NCI-H1930 (cell line): ENCODE measurements around the gene PDPK1.
"Not testable (repeated sequence)": the region's sequence is repeated elsewhere in the genome, so short reads cannot be mapped to it uniquely, and the experiment has no call there.

Experiments used
- DNase-seq, 2 experiments: peaks; one replicate each; lab custom pipeline; 2025; lab: John Stamatoyannopoulos, UW

PDPK1 gene

DNA sequence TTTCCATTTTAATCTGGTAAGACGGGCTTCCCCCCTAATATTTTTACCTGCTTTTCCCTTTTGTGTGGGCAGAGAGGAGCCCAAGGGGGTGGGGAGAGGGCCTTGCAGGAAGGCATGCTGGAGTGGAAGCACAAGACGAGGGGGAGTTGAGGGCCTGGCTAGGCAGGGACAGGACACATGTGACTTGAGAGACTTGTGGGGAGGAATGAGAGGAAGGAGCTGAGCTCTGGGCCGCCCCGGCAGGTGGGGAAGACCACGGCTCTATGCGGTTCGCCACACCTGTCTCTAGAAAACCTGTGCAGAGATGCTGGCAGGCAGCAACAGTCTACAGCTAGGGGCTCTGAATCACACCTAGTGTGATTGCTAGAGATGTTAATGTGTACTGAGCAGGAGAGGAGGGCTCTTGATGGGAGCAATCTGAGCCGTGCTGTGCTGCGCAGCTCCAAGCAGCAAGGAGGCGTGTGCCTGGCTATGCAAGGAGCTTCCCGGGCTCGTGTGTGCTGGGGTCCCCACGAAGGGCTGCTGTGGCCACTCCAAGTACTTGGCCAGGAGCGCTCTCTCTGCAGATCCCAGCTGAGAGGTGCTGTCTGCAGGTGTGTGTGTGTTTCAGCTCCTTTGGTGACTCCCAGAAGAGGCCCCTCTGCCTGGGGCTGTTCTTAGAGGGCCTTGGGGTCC lies 50.2 kb downstream of the PDPK1 start:
- no peak for DNase-seq

DNA sequence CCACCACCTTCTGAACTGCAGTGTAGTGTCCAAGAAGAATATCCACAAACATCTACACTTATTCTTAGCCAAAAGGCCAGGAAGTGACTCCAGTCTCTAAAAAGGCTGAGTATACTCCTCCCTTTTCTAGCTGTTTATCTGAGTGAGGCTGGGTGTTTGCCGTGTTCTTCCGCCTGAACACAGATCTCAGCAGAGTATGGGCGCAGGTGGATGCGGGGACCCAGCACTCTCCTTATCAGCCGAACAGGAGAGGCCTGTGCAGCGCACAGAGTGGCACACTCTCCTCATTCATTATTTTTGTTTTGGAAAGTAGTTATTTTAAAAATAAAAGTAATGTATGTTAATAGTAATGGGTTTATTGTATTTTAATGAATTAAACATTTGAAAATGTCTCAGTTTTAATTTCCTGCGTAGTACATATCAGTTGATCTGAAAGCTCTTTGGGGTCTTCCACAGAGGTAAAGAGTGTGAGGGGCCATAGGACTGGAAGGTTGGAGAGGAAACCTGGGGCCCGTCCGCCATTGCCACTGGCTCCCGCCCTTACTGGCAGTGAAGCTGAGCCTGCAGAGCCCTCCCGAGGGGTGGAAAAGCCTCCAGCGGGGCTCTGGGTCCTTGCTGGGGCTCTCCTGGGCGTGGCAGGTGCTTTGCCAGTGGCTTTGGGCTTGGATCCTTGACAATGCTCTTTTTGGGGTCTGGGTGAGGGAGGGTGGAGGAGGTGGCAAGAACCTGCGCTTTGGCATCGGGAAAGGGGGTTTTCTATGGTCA lies 53.8 kb downstream of the PDPK1 start:
- no peak for DNase-seq

DNA sequence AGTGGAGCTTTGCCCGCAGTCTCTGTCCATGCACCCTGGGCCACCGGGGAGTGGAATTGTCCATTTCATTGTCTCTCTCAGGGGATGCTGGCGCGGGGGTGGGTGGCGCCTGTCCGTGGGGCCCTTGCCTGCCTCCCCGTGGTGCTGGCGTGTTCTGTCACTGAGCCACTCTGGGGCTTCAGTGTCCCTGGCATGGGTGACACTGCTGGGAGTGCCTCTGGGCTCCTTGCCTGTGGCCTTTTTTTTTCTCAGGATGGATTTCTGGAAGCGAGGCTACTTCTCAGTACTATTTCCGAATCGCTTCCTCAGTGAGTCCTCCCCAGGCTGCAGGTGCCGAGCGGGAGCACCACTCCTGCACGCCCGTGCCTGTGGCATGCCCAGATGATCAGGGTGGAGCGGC lies 55.0 kb downstream of the PDPK1 start:
- DNase-seq, result no peak

DNA sequence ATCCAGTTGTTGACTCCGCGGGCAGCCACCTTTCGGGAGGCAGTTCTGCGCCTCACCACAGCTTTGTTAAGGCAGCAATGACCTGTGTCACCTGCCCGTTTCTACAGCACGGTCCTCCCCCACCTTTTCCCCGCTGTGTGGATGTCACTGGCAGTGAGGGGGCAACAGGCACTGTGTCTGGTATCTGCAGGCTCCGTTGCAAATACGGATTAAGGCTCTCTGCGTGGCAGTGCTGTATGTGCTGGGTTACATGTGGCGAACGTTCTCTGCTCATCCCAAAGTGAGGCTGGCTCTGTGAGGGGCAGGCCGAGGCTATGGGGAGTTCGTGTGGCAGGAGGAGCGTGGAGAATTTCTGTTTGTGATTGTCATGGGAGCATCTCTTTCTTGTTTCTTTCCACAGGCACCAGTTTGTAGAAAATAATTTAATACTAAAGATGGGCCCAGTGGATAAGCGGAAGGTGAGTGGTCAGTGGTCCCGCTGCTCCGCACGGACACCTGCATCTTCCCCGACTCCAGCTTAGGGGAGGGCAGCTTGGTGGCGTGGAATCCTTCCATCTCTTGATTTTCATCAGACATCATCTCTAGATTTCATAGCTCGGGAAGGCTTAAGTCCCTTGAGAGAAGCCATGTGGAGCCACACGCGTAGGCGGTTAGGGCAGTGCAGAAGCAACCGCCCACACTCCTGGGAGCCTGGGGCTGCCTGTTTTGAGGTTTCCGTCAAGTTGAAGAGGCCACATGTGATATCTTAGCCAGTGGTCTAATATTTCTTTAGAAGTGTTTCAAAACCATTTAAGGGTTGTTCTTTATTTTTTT lies 57.8 kb downstream of the PDPK1 start:
- no peak for DNase-seq

DNA sequence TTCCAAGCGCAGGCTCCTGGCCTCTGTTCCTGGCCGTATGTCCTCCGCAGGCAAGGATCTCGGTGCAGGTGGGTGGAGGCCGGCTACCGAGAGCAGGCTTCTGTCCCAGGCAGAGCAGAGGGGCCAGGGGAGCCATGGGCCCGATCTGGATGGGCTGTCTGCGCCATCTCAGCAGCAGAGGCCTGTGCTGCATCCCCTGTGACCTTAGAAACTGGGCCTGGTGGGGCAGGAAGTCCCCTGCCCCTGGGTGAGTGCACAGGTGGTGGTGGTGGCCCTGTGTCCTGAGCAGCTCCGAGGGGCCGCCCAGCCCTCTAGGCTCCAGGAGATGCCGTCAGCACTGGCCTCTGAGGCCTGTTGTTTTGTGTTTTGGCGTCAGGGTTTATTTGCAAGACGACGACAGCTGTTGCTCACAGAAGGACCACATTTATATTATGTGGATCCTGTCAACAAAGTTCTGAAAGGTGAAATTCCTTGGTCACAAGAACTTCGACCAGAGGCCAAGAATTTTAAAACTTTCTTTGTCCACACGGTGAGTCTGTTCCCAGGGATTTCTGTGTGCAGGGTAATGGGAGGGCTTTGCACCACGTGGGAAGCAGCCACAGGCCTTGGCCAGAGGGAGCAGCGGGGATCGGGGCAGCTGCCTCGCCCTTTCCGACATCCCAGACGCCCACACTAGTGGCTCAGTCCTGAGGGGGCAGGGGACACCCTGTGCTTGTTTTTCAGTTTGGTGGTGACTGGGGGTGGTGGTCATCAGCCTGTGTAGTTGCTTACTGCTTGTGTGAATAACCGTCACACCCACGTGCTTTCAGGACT lies 59.1 kb downstream of the PDPK1 start:
- DNase-seq, result no peak

DNA sequence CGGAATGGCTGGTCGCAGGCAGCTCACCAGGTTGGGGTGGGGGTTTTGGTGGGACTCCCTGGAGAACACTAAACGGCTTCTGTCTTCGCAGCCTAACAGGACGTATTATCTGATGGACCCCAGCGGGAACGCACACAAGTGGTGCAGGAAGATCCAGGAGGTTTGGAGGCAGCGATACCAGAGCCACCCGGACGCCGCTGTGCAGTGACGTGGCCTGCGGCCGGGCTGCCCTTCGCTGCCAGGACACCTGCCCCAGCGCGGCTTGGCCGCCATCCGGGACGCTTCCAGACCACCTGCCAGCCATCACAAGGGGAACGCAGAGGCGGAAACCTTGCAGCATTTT lies 59.7 kb downstream of the PDPK1 start:
- no peak for DNase-seq

DNA sequence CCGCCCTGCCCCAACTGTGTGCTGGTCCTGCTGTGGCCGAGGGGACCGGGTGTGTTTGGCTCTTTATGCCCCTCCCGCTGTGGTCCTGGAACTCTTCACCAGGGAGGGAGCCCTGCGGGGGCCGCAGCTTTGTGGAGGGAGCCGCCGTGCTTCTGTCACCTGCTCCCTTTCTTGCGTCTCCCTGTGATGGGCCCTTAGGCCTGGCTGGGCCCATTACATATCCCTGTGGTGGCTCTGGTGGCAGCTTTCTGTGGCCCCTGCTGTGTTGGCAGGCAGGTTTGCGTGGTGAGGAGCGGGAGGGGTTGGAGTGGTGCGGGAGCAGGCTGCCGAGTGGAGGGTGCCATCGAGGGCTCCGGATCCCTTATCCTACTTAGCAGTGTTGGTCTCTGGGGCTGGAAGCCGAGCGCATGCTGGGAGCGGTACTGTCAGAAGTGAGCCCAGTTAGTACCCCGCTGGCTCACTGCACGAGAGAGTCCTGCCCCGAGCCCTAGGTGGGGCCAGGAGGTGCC lies 60.4 kb downstream of the PDPK1 start:
- DNase-seq, result no peak

DNA sequence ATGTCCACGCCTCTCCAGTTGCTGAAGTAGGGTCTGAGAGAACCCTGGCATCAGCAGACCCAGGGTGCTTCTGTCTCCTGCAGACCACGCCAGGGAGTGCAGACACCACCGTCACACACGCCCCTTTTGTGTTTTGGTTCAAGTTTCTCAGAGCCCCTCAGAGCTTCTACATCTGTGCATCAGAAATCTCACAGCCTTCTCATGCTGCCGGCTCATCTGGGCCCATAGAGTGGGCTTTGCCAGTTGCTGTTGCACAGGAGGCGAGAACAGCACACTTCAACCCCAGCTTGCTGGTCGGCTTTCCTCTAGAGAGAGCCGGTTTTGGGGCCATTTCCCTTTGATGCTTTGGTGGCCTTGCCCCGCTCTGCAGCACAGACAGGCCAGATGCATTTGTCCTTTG lies 60.9 kb downstream of the PDPK1 start:
- DNase-seq, result no peak

DNA sequence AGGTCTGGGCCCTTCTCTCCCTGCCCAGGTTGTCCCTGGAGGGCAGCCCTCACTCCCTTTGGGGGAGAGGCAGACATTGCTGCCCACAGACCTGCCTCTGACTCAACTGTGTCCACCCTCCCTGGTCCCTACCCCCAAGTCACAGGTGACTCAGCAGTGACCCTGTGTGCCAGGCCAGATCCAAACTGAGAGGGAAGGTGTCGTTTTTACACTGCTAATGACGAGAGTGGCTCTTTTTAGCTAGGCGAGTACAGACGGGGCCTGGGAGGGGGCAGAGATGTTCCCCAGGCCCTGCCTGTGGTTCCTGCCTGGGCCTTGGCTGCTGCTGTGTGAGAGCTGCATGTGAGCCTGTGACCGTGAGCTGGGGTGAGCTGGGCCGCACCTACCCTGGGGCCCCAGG lies 61.3 kb downstream of the PDPK1 start:
- not testable (repeated sequence) for DNase-seq

DNA sequence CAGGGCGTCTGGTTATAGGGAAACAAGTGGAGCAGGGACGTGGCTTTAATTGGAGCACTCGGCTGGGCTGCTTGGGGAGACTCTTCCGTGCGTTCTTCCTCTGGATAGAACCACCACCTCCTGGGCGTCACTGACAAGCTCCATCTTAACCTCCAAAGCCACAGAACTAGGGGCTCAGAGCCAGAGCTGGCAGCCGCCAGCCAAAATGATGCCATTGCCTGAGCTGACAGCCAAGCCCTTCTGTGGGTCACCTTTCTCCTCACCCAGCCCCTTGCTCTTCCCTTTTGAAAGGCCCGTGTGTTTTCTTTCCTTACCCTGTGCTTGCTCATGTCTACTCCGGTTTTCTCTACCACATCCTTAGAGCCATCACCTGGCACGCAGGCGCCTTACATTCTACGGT lies 62.0 kb downstream of the PDPK1 start:
- DNase-seq, result not testable (repeated sequence)

DNA sequence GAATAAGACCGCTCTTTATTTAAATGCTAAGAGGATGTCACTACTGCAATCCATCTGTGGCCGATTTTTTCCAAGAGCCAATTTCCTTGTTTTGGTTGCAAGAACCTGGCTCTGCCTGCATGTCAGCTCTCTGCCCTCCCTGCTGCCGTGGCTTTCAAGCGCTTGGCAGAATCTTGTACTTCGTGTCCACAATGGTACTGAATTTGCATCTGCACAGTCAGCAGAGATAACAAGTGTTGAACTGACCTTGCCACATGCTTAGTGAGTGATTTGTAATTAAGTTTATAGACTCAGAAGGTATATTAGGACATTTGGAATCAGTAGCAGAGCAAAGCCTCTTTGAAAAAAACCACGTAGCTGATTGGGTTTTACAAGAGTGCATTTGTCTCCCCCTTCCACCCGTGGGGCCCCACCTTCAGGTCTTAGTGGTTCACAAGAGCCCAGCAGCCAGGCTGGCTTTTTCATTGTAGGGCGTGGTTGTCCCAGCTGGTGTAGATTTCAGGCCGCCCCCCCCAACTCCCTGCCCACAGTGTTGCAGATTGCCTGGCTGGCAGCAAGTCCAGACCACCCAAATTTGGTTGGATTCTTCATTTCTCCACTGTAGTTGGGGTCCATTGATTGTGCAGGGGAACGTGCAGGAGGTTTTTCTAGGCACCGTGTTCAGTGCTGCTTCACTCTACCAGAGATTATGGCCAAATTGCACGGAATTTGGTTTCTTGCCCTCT lies 63.6 kb downstream of the PDPK1 start:
- not testable (repeated sequence) for DNase-seq

DNA sequence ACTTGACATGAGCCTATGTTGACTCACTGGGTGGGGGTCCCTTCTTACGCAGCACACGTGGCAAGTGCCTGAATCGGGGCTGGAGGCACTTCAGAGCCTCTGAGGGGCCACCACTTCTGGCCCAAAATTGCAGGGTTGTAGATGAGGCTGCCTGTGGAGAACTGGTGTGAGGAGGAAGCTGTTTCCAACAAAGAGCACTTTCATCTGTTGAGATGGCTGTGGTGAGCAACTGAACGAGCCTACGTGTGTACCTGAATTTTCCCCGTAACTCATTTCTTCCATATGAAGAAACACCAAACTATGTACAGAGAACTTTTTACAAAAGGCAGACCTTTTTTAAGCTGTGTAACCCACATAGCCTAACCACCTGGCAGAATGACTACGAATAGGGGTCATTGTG lies 64.4 kb downstream of the PDPK1 start:
- not testable (repeated sequence) for DNase-seq

DNA sequence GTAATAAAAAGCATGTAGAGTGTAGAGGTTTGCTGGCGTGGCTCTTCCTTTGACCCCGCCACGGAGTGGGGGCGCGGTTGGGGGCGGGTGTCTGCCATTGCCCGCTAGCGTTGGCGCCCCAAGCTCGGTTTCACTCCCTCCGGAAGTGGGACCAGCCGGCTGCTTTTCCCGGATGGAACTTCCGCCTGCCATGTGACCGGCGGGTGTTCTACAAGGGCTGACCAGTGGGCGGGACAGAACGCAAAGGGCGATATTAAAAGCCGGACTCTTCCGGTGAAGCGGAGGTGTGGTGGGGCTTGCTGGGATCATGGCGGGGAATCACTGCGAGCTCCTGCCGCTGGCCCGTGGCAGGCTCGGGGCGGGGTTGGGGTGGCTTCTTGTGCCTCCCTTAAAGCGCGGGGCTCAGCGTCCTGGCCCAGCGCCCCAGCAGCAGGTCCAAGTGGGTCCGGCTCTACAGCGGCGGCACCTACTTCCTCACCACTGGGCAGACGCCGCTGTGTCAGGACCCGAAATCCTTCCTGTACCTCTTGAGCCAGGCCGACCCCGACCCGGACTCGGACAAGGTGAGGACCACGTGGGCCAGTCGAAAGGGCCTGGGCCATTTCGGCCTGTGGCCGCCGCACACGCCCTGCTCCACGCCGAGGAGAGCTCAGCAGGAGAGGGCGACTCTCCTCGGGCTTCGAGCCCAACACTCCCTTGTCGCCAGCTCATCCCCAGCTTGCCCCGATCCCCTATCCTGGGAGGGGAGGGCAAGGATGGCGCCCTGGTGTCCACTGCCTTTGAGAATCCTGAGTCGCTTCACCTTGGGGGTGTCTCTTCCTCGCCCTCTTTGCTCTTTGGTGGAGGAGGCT lies 65.6 kb downstream of the PDPK1 start:
- peak; percentile 97 to 98 for DNase-seq

DNA sequence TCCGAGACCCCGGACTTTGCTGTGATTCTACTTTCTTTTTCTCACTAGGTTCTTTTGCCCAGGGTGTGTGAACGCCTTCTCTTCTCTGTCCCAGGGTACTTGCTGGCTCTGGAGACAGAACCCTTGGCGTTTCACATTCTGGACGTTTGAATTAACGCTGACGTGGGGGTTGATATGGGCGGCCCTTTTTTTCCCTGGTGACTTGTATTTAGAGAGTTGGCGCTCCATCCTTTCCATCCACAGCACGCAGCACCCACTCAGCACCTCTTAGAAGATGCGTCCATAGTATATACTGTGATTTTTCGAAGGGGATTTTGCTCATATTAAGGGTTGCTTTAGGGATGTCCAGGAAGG lies 66.2 kb downstream of the PDPK1 start:
- DNase-seq, result not testable (repeated sequence)

DNA sequence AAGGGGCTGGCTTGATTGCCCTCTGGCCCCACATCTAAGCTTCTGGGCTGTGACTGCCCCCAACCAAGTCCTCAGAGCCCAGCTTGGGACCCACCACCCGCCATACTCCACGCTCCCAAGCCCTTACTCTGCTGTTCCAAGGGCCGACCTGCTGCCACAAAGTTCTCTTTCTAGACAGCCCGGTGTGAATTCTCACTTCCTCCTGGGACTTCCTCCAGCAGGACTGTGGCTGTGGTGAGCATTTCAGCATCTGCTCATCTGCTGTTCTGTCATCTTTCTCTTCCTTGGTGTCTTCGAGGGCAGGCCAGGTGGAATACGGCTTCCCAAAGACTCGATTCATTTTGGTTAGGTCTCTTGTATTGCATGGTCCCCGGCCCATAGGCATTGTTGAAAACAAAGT lies 69.0 kb downstream of the PDPK1 start:
- DNase-seq, result not testable (repeated sequence)

DNA sequence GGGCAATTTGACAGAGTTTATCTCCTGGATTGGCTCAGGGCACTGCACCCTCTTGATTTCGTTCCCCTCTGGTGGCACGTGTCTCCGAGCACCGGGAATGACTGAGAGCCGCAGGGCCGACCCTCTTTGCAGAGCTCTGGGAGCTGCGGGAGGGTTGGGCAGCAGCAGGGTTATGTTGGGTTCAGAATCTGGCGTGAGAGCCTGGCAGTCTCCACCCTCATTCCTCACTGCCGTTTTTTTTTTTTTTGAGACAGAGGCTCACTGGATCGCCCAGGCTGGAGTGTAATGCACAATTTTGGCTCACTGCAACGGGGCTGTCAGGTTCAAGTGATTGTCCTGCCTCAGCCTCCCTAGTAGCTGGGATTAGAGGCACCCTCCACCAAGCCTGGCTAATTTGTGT lies 71.5 kb downstream of the PDPK1 start:
- DNase-seq, result not testable (repeated sequence)

DNA sequence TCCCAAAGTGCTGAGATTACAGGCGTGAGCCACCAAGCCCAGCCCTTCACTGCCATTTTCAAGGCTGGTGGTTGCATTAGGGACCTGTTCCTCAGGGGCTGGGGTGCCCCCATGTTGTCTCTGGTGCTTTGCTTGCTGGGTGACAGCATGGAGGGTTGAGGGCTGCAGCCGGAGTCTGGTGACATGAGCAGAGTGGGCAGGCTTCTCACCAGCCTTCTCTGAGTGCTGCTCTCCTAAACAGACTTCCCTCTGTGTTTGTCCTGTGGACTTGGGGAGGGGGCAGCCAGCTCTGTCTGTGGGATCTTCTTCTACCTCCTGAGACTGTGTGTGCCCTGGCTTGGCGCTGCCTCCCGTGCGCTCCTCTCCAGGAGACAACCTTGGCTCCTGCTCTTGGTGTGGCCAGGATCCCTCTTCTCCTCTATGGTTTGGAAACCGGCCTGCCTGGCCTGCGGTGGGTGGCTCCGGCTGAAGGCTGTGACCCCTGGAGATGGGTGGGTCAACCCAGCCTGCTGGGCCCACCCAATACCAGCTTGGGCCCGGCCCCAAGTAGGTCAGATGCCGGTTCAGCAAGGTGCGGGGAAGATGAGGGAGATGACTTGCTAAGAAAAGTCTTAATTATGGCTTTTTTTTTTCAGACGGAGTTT lies 72.1 kb downstream of the PDPK1 start:
- DNase-seq, result no peak

DNA sequence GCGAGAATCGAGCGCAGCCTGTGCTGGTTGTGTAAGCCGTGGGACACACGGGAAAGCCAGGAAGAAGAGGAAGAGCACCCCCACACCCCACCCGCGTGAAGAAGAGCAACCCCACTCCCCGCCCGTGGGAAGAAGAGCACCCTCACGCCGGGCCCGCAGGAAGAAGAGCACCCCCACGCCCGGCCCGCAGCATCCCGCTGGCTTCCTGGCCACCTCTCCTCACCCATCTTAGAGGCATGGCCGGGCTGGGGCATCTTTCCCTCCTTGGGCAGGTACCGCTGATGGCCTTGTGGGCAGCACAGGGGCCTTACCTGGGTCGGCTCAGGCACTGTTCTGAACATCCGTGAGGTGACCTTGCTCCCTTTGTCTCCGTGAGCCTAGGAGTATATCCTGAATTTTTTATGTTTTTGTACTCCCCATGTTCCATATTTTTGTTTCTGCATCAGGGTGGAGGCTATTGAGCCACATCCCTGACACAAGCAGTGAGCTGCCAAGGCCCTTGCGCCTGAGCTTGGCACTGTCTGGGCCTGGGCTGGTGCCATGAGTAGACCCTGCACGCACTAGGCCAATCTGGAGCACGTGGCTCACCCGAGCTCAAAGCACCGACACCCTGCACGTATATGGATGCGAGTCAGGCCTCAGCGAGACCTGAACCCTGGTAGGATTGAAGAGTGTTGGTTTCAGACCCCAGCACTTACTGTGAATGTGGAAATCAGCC lies 73.1 kb downstream of the PDPK1 start:
- no peak for DNase-seq

DNA sequence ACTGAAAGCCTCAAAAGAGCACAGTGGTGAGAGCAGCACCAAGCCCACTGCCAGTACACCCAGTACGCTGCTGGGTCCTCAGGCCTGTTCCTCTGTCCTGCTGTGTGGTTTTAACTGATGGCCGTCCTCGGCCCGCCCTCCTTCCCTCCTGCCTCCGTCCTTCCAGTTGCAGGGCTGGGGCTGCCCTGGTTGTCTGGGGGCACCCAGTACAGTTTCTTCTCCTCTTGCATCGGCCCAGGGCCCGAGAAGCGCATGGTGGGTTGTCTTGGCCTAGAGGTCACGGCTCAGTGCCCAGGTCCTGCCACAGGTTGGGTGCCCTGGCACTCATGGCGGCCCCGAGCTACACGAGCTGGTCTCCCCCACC lies 73.7 kb downstream of the PDPK1 start:
- no peak for DNase-seq
